CD4-positive, alpha-beta T cell treated with Interferon alpha-2 for 1 hour (primary cell): ENCODE data around the gene EMC8.
A peak's percentile ranks its signal among the peaks of the same experiment; 100 is the strongest.

Experiments used
- DNase-seq, 2 donors: peaks; one replicate each; pipeline ENCODE4 v3.0.0-alpha.2; 2020 to 2022

EMC8 gene

GRCh38 chr16:85752511-85753420 is 46.6 kb downstream of the EMC8 start:
- DNase-seq: no peak

GRCh38 chr16:85751698-85752501 is 47.4 kb downstream of the EMC8 start:
- no peak for DNase-seq

GRCh38 chr16:85750827-85751697 is 48.3 kb downstream of the EMC8 start, which contains the start of gene C16orf74:
Gene C16orf74, minus strand, starts transcription at chr16:85751096. Its CDS starts 15,879 bp downstream, at chr16:85735217.
- DNase-seq: no peak

GRCh38 chr16:85750146-85750826 is 49.1 kb downstream of the EMC8 start:
- peak; percentile 10 to 43 for DNase-seq

- DNase-seq: no peak
Observed at GRCh38 chr16:85749771-85750145, 49.6 kb downstream of the EMC8 start.

GRCh38 chr16:85746460-85747215 is 52.7 kb downstream of the EMC8 start:
- DNase-seq: no peak

- DNase-seq: no peak
Observed at GRCh38 chr16:85738923-85739715, 60.2 kb downstream of the EMC8 start.

GRCh38 chr16:85736921-85737320 is 62.4 kb downstream of the EMC8 start:
- no peak for DNase-seq

- no peak for DNase-seq
Observed at GRCh38 chr16:85735946-85736345, 63.4 kb downstream of the EMC8 start.

GRCh38 chr16:85735225-85735635 is 64.1 kb downstream of the EMC8 start:
- peak; percentile 34 to 49 for DNase-seq

- no peak for DNase-seq
Observed at GRCh38 chr16:85734311-85735017, 64.9 kb downstream of the EMC8 start.

GRCh38 chr16:85733839-85734170 is 65.5 kb downstream of the EMC8 start:
- peak in 1 of 2 donors; percentile 24 for DNase-seq

- peak in 1 of 2 donors; percentile 24 for DNase-seq
Observed at GRCh38 chr16:85733155-85733838, 66.0 kb downstream of the EMC8 start.

GRCh38 chr16:85731179-85731578 is 68.2 kb downstream of the EMC8 start:
- no peak for DNase-seq

GRCh38 chr16:85730186-85730465 is 69.2 kb downstream of the EMC8 start:
- DNase-seq: peak in 1 of 2 donors; percentile 18

- no peak for DNase-seq
Observed at GRCh38 chr16:85729452-85730185, 69.7 kb downstream of the EMC8 start.

- DNase-seq: no peak
Observed at GRCh38 chr16:85728879-85729278, 70.5 kb downstream of the EMC8 start.
